Measurements from ENCODE around the gene GRM1. TPM values are rescaled to one million over a fixed set of nuclear protein-coding genes. Genes with fewer than 3 reads are reported as not detected.
A peak's percentile ranks its signal among the peaks of the same experiment; 100 is the strongest.

Gene GRM1
- total RNA-seq, 1 donor = under 0.01 TPM

DNA sequence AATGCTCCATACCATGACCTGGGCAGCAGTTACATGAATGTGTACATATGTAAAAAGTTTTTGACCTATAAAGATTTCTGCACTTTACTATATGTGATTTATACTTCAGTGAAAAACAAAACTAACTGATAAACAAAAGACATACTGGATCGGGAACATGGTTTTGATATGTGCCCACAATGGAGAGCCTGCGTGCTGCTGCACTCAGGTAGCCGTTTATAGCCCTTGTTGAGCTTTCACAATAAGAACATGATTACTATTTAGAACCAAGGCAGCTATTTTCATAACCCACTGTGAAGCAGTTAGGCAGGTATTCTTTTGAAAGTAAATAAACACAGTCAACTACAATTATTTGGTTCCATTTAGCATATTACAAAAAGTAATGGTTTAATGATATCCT, 318.8 kb downstream of the GRM1 start:
- DNase-seq (ENCODE audit: low read depth) = no peak
- TF ChIP-seq, protein P1, sequence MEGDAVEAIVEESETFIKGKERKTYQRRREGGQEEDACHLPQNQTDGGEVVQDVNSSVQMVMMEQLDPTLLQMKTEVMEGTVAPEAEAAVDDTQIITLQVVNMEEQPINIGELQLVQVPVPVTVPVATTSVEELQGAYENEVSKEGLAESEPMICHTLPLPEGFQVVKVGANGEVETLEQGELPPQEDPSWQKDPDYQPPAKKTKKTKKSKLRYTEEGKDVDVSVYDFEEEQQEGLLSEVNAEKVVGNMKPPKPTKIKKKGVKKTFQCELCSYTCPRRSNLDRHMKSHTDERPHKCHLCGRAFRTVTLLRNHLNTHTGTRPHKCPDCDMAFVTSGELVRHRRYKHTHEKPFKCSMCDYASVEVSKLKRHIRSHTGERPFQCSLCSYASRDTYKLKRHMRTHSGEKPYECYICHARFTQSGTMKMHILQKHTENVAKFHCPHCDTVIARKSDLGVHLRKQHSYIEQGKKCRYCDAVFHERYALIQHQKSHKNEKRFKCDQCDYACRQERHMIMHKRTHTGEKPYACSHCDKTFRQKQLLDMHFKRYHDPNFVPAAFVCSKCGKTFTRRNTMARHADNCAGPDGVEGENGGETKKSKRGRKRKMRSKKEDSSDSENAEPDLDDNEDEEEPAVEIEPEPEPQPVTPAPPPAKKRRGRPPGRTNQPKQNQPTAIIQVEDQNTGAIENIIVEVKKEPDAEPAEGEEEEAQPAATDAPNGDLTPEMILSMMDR (IDR thresholded peaks at IDR 0.05; ENCODE audit: insufficient read depth, low read depth, low read length) = no peak
- no peak overlapping the region for H3K4me3 ChIP-seq (ENCODE audit: low read depth, low read length)

DNA sequence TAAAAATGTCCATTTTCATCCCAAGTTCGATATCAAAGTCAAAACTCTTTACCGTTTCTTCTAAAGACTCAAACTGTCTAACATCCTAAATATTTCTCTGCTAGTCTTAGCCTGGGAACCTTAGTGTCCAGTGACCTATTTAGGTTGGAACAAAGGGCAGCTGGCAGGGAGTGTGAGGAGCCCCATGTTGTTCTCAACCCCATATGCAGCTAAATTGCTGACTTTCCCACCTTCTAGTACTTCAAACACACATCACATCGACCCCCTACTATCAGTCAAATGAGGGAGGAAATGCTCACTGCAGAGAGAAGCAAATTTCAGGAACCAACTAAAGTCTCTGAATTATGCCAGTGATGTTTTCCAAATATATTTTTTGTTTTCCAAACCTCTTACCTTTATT, 322.2 kb downstream of the GRM1 start:
- H3K4me3 ChIP-seq (ENCODE audit: low read depth, low read length) = no peak overlapping the region
- TF ChIP-seq, protein P1 (IDR thresholded peaks at IDR 0.05; ENCODE audit: insufficient read depth, low read depth, low read length) = no peak
- no peak for DNase-seq (ENCODE audit: low read depth)

DNA sequence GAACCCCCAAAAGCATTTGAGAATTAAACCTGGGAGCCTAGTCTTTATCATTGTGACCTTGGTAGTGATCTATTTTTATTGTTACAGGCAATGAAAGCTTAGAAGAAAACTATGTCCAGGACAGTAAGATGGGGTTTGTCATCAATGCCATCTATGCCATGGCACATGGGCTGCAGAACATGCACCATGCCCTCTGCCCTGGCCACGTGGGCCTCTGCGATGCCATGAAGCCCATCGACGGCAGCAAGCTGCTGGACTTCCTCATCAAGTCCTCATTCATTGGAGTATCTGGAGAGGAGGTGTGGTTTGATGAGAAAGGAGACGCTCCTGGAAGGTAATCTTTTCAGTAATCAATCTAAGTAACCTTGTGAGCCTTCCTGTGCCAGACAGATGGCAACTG, 323.3 kb downstream of the GRM1 start:
- TF ChIP-seq, protein P1 (IDR thresholded peaks at IDR 0.05; ENCODE audit: insufficient read depth, low read depth, low read length) = no peak

DNA sequence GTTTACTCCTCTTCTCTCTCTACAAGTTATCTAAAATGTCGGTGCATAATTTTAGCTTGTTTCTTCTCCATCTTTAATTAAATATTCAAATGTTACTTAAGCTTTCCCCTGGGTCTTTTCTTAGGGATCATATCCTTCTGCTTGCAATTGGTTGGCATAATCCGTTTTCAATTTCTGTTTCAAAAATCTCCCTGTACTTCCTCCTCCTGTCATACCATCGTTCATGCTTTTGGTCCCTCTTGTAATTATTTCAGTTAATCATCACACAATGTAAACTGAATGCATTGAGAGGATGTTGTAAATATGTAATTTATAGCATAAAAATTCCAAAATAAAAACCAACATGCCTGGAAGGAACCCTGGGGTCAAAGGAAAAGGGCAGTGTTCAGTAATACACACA, 325.6 kb downstream of the GRM1 start:
- no peak overlapping the region for H3K4me3 ChIP-seq (ENCODE audit: low read depth, low read length)
- no peak for DNase-seq (ENCODE audit: low read depth)
- TF ChIP-seq, protein P1 (IDR thresholded peaks at IDR 0.05; ENCODE audit: insufficient read depth, low read depth, low read length) = no peak

More for the DNA sequence above, 323.3 kb downstream of the GRM1 start:
- DNase-seq (ENCODE audit: low read depth) = no peak
- H3K4me3 ChIP-seq (ENCODE audit: low read depth, low read length) = no peak overlapping the region

DNA sequence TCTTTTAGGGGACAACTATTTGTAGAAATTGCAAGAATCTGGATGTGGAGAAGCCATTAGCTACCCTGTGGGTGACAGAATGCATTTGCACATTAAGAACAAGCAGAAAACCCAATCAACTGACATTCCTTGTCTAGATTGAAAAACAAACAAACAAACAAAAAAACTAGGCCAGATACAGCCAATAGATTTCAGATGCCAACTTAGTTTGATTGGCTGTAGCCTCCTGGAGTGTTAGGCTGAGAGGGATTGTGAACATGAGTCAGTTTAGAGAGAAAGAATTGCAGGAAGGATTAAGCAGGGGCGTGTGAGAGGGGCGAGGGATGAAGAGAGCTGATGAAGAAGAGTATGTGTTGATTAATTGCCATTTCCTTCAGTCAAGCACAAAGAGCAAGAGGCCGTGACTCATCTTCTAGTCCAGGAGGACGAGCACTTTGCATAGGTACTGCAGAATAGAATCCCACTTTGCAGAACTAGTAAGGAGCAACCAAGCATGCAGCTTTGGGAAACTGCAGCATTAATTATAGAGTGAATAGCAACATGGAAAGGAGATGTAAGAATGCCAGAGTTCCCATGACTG, 326.7 kb downstream of the GRM1 start:
- TF ChIP-seq, protein P1 (IDR thresholded peaks at IDR 0.05; ENCODE audit: insufficient read depth, low read depth, low read length) = no peak
- H3K4me3 ChIP-seq (ENCODE audit: low read depth, low read length) = no peak overlapping the region
- no peak for DNase-seq (ENCODE audit: low read depth)

DNA sequence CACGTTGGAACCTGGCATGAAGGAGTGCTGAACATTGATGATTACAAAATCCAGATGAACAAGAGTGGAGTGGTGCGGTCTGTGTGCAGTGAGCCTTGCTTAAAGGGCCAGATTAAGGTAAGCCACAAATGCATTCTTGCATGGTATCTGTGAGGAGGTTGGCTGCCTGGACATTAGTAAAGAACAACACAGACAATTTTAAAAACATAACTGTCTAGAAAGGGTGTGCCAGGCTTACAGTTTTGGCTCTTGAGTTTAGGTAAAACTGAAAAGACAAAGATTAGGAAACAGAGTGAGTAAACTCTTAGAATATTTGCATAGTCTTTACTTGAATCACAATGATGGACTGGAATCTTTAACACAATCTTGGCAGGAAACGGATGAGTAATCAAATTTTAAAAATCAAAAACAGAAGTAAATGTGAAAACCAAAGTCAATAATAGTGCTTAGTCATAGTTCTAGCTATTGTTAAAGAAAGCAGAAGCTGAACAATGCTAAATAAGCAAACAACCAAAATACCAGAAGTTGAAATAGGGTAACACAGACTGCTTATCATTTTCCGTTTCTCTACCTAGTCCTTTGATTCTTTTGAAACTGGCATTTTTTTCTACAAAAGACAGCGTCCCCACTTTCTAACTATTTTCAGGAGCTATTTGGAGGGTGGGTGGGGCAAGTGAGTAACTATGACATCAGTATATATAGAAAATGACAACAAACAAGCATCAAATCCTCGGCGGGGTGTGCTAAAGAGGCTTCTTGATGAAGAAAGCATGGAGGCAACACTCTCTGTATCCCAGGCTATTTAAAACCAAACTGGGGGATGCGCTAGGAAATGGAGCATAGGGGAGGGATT, 328.9 kb downstream of the GRM1 start:
- no peak overlapping the region for H3K4me3 ChIP-seq (ENCODE audit: low read depth, low read length)
- peak; percentile 50 for DNase-seq (ENCODE audit: low read depth)
- TF ChIP-seq, protein P1 (IDR thresholded peaks at IDR 0.05; ENCODE audit: insufficient read depth, low read depth, low read length) = no peak

Data from fibroblast of villous mesenchyme (primary cell).